IMR-90 (cell line): Measurements from ENCODE around the gene REST. TPM values are rescaled to one million over a fixed set of nuclear protein-coding genes. Genes with fewer than 3 reads are reported as not detected.

ENCODE experiments used
- ATAC-seq: fragments of 200-7000 bp; cut with Tn5 transposase; 2 replicates; pipeline ENCODE4 v1.9.1; 2020; ENCODE audit warnings: low read depth, mild to moderate bottlenecking, moderate library complexity
- BruUV-seq: library from RNA; stranded (reverse); fragments of 400-500 nt; replicated peaks from 2 replicates; lab custom pipeline; 2021; lab: Mats Ljungman, UMichigan
- CTCF ChIA-PET: fragments of 300-600 bp; formaldehyde crosslinking; extraction: SDS; loops from one replicate; lab custom pipeline; 2021; ENCODE audit warnings: antibody characterized with exemption; lab: Yijun Ruan, JAX
- POLR2A ChIA-PET: fragments of 300-600 bp; sonication (Branson Sonifier 250); formaldehyde crosslinking; loops from one replicate; lab custom pipeline; 2022; ENCODE audit warnings: antibody characterized with exemption; ENCODE audit not compliant: unreplicated experiment; lab: Charles Lee
- DNase-seq: peaks from one replicate; pipeline ENCODE4 v3.0.0; 2013
- H2AFZ ChIP-seq: replicated peaks from 2 replicates; pipeline ENCODE3; 2013; ENCODE audit warnings: low read length, mild to moderate bottlenecking; ENCODE audit not compliant: poor library complexity
- H2AK5ac ChIP-seq: 2 replicates; pipeline ENCODE4 v1.6.1; 2013; ENCODE audit warnings: low read depth, low read length, inconsistent platforms
- H2AK9ac ChIP-seq: replicated peaks from 2 replicates; pipeline ENCODE3; 2013; ENCODE audit warnings: mild to moderate bottlenecking, low read depth, low read length, moderate library complexity; ENCODE audit not compliant: poor library complexity
- H2BK120ac ChIP-seq: 2 replicates; pipeline ENCODE4 v1.6.1; 2013; ENCODE audit warnings: low read depth, low read length, inconsistent platforms
- H2BK15ac ChIP-seq: 3 replicates; pipeline ENCODE4 v1.6.1; 2013; ENCODE audit warnings: low read depth, low read length, inconsistent platforms
- H2BK20ac ChIP-seq: 2 replicates; pipeline ENCODE4 v1.6.1; 2013; ENCODE audit warnings: low read depth, mild to moderate bottlenecking, inconsistent platforms, low read length, moderate library complexity
- H2BK5ac ChIP-seq: 2 replicates; pipeline ENCODE4 v1.6.1; 2013; ENCODE audit warnings: mild to moderate bottlenecking, low read depth, low read length, inconsistent platforms; ENCODE audit not compliant: poor library complexity, severe bottlenecking
- H3K14ac ChIP-seq: replicated peaks from 2 replicates; pipeline ENCODE4 v1.6.1; 2013; ENCODE audit warnings: low read depth, low read length, inconsistent platforms
- H3K18ac ChIP-seq: 2 replicates; pipeline ENCODE4 v1.6.1; 2013; ENCODE audit warnings: low read depth, low read length, control low read depth
- H3K23ac ChIP-seq: 2 replicates; pipeline ENCODE4 v1.6.1; 2013; ENCODE audit warnings: low read depth, low read length, inconsistent platforms
- H3K27ac ChIP-seq: 2 replicates; pipeline ENCODE4 v1.5.1; 2013; ENCODE audit warnings: mild to moderate bottlenecking, control low read depth, low read length; ENCODE audit not compliant: insufficient read depth
- H3K27me3 ChIP-seq: 2 replicates; pipeline ENCODE4 v1.6.1; 2013; ENCODE audit warnings: low read length; ENCODE audit not compliant: control insufficient read depth, insufficient read depth
- H3K36me3 ChIP-seq: 2 replicates; pipeline ENCODE4 v1.6.1; 2013; ENCODE audit warnings: low read length, mixed read lengths; ENCODE audit not compliant: control insufficient read depth, insufficient read depth
- H3K4ac ChIP-seq: 2 replicates; pipeline ENCODE4 v1.6.1; 2013; ENCODE audit warnings: low read depth, low read length, inconsistent platforms
- H3K4me1 ChIP-seq: 2 replicates; pipeline ENCODE4 v1.6.1; 2013; ENCODE audit warnings: low read length, mixed read lengths; ENCODE audit not compliant: control insufficient read depth, insufficient read depth
- H3K4me2 ChIP-seq: 2 replicates; pipeline ENCODE4 v1.6.1; 2013; ENCODE audit warnings: low read depth, mild to moderate bottlenecking, control low read depth, low read length, moderate library complexity
- H3K4me3 ChIP-seq: 2 replicates; pipeline ENCODE4 v1.5.1; 2013; ENCODE audit warnings: low read depth, mild to moderate bottlenecking, control low read depth, low read length, moderate library complexity; ENCODE audit not compliant: insufficient read depth
- H3K56ac ChIP-seq: 2 replicates; pipeline ENCODE4 v1.6.1; 2013; ENCODE audit warnings: low read length, inconsistent platforms; ENCODE audit not compliant: insufficient read depth; ENCODE audit errors: extremely low read depth
- H3K79me1 ChIP-seq, 2 experiments: 2 replicates each; pipeline ENCODE4 v1.6.1; 2013; ENCODE audit warnings: low read length in 2 of 2, inconsistent platforms in 1 of 2, low read depth in 1 of 2
- H3K9ac ChIP-seq: 2 replicates; pipeline ENCODE4 v1.6.1; 2013; ENCODE audit warnings: low read depth, low read length, control low read depth
- H3K9me1 ChIP-seq: 2 replicates; pipeline ENCODE4 v1.6.1; 2013; ENCODE audit warnings: low read length, inconsistent platforms; ENCODE audit not compliant: insufficient read depth
- H3K9me3 ChIP-seq: 2 replicates; pipeline ENCODE4 v1.6.1; 2013; ENCODE audit warnings: low read length; ENCODE audit not compliant: control insufficient read depth, insufficient read depth
- H4K20me1 ChIP-seq: 2 replicates; pipeline ENCODE4 v1.6.1; 2013; ENCODE audit warnings: low read length, inconsistent platforms; ENCODE audit not compliant: insufficient read depth
- H4K5ac ChIP-seq: 2 replicates; pipeline ENCODE4 v1.6.1; 2013; ENCODE audit warnings: mild to moderate bottlenecking, low read depth, low read length, control low read depth
- H4K8ac ChIP-seq, 2 experiments: 2 replicates each; pipeline ENCODE4 v1.6.1; 2013; ENCODE audit warnings: low read depth in 2 of 2, low read length in 2 of 2, control low read depth in 1 of 2, inconsistent platforms in 1 of 2
- H4K91ac ChIP-seq: 2 replicates; pipeline ENCODE4 v1.6.1; 2013; ENCODE audit warnings: low read depth, low read length, inconsistent platforms; ENCODE audit not compliant: insufficient read depth
- BHLHE40 ChIP-seq: fragments of 150-350 bp; IDR thresholded peaks from 2 replicates; pipeline ENCODE4 v1.6.1; 2016; ENCODE audit warnings: mild to moderate bottlenecking, low read depth, low read length
- CEBPB ChIP-seq: IDR thresholded peaks from 2 replicates; pipeline ENCODE4 v1.6.1; 2012; ENCODE audit warnings: low read depth, low read length, improper control_type of control experiment
- CHD1 ChIP-seq: IDR thresholded peaks from 2 replicates; pipeline ENCODE4 v1.6.1; 2012; ENCODE audit warnings: low read depth, low read length, improper control_type of control experiment
- CTCF ChIP-seq: conservative IDR thresholded peaks from 2 replicates; pipeline ENCODE4 v1.5.1; 2012; ENCODE audit warnings: mild to moderate bottlenecking, low read depth, low read length, improper control_type of control experiment
- ELK1 ChIP-seq: fragments of 150-350 bp; IDR thresholded peaks from 2 replicates; pipeline ENCODE4 v1.6.1; 2016; ENCODE audit warnings: low read depth, mild to moderate bottlenecking, low read length, moderate library complexity, borderline replicate concordance
- FOS ChIP-seq: fragments of 150-350 bp; IDR thresholded peaks from 2 replicates; pipeline ENCODE4 v1.6.1; 2016; ENCODE audit warnings: low read depth, low read length
- MAFK ChIP-seq: IDR thresholded peaks from 2 replicates; pipeline ENCODE4 v1.6.1; 2012; ENCODE audit warnings: low read depth, low read length, improper control_type of control experiment
- MAZ ChIP-seq: IDR thresholded peaks from 2 replicates; pipeline ENCODE4 v1.6.1; 2012; ENCODE audit warnings: low read depth, mild to moderate bottlenecking, low read length, improper control_type of control experiment, moderate library complexity, borderline replicate concordance
- MXI1 ChIP-seq: IDR thresholded peaks from 2 replicates; pipeline ENCODE4 v1.6.1; 2012; ENCODE audit warnings: low read depth, mild to moderate bottlenecking, low read length, moderate library complexity, borderline replicate concordance
- NFE2L2 ChIP-seq: fragments of 150-350 bp; IDR thresholded peaks from 2 replicates; pipeline ENCODE4 v1.6.1; 2016; ENCODE audit warnings: low read depth, mild to moderate bottlenecking, low read length
- POLR2A ChIP-seq: IDR thresholded peaks from 2 replicates; pipeline ENCODE4 v1.6.1; 2012; ENCODE audit warnings: mild to moderate bottlenecking, low read depth, low read length
- RAD21 ChIP-seq: IDR thresholded peaks from 2 replicates; pipeline ENCODE4 v1.6.1; 2012; ENCODE audit warnings: low read length, improper control_type of control experiment
- RCOR1 ChIP-seq: IDR thresholded peaks from 2 replicates; pipeline ENCODE4 v1.6.1; 2012; ENCODE audit warnings: mild to moderate bottlenecking, low read length, improper control_type of control experiment; ENCODE audit not compliant: insufficient replicate concordance
- RFX5 ChIP-seq: IDR thresholded peaks from 2 replicates; pipeline ENCODE4 v1.8.0; 2012; ENCODE audit warnings: low read depth, mild to moderate bottlenecking, low read length, moderate library complexity
- SMC3 ChIP-seq: fragments of 150-350 bp; IDR thresholded peaks from 2 replicates; pipeline ENCODE4 v1.6.1; 2016; ENCODE audit warnings: low read depth, mild to moderate bottlenecking, antibody characterized with exemption, low read length, moderate library complexity
- USF2 ChIP-seq: fragments of 150-350 bp; IDR thresholded peaks from 2 replicates; pipeline ENCODE4 v1.6.1; 2017; ENCODE audit warnings: mild to moderate bottlenecking, antibody characterized with exemption, low read length, low read depth
- WGBS, 2 experiments: methylation state at CpG; one replicate each; pipeline versions ENCODE4 v1.1.5 to v1.1.7; 2013; ENCODE audit warnings: missing lambda C conversion rate in 2 of 2; ENCODE audit not compliant: insufficient read length in 1 of 2; ENCODE audit errors: extremely low coverage in 2 of 2; 5-methylcytosine and 5-hydroxymethylcytosine counted together
- dilution Hi-C: fragments of 300-500 bp; cut with HindIII; formaldehyde crosslinking; loops from one replicate; pipeline ENCODE4 v1.14.3; 2018; ENCODE audit warnings: low sequenced_read_pairs; ENCODE audit not compliant: unreplicated experiment
- in situ Hi-C: fragments of 300-500 bp; cut with MboI; formaldehyde crosslinking; loops from 3 replicates; pipeline ENCODE4 v1.14.3; 2019; ENCODE audit warnings: low sequenced_read_pairs, inconsistent platforms, mixed read lengths
- intact Hi-C: fragments of 100-400 bp; cut with micrococcal nuclease; formaldehyde crosslinking; loops from 2 replicates; pipeline ENCODE4 v1.10.0; 2022
- polyA plus RNA-seq, 3 experiments: library from polyadenylated mRNA; depleted of rRNA; stranded (reverse); fragments of >200 nt; gene quantifications; 2 replicates each; pipeline ENCODE4 v1.2.3, GENCODE V29; 2012; ENCODE audit warnings: low replicate concordance in 1 of 3
- total RNA-seq: library from RNA; depleted of rRNA; stranded (reverse); fragments of >200 nt; gene quantifications from 2 replicates; pipeline ENCODE4 v1.2.3, GENCODE V29; 2012

REST gene
- total and polyA plus RNA-seq, 2 of the 4 experiments (the other 2 are of a cell fraction) = 10.0 to 66.9 TPM

GRCh38 chr4:56902703-56903102 is 5.0 kb upstream of the REST start:
- no peak overlapping the region for H3K4me2 ChIP-seq
- H3K9ac ChIP-seq = no peak overlapping the region
- no peak overlapping the region for H2BK15ac ChIP-seq
- no peak overlapping the region for H2BK20ac ChIP-seq
- no peak overlapping the region for H3K23ac ChIP-seq
- H2BK5ac ChIP-seq = no peak overlapping the region
- no peak overlapping the region for H3K4me3 ChIP-seq
- H4K20me1 ChIP-seq = no peaks in the 10 kb centered on the region
- H3K4ac ChIP-seq = no peak overlapping the region
- dilution Hi-C loops = no loop called here
- 40% methylated on average over 1 of the region's 3 CpGs; no CpG with 5 or more reads in 1 of the 2 experiments for WGBS, 2 experiments
- H3K4me1 ChIP-seq = no peaks in the 10 kb centered on the region
- no peak overlapping the region for H3K18ac ChIP-seq
- H3K27me3 ChIP-seq = peaks cover 9% of the 10 kb centered on the region
- H3K14ac ChIP-seq = no peak overlapping the region
- DNase-seq = no peak
- H2AK9ac ChIP-seq = no peak overlapping the region
- POLR2A ChIA-PET = no interaction called here
- no TSS peak for BruUV-seq
- H3K79me1 ChIP-seq = no peaks in the 10 kb centered on the region
- H3K9me1 ChIP-seq = no peaks in the 10 kb centered on the region
- H2AK5ac ChIP-seq = no peak overlapping the region
- H4K91ac ChIP-seq = no peak overlapping the region
- no peak for TF ChIP-seq POLR2A
- no peak for TF ChIP-seq MAFK
- no peak for TF ChIP-seq USF2
- TF ChIP-seq CTCF = no peak
- TF ChIP-seq RAD21 = no peak
- TF ChIP-seq NFE2L2 = no peak
- no peak for TF ChIP-seq CHD1
- TF ChIP-seq RCOR1 = no peak
- TF ChIP-seq SMC3 = no peak
- no peak for TF ChIP-seq BHLHE40
- no peak for TF ChIP-seq RFX5
- TF ChIP-seq CEBPB = no peak
- no peak for TF ChIP-seq MXI1
- TF ChIP-seq MAZ = no peak
- TF ChIP-seq FOS = no peak
- TF ChIP-seq ELK1 = no peak
- intact Hi-C loops = no loop called here
- in situ Hi-C loops = no loop called here
- ATAC-seq = no peak
- H2AFZ ChIP-seq = no peak overlapping the region
- H4K8ac ChIP-seq = no peak overlapping the region
- CTCF ChIA-PET = no interaction called here
- H4K5ac ChIP-seq = no peak overlapping the region
- H3K36me3 ChIP-seq = no peaks in the 10 kb centered on the region
- H2BK120ac ChIP-seq = no peak overlapping the region
- H3K27ac ChIP-seq = no peak overlapping the region
- H3K56ac ChIP-seq = no peak overlapping the region
- no peaks in the 10 kb centered on the region for H3K9me3 ChIP-seq
